Neural progenitor cell (in vitro differentiated cells): ENCODE data around the gene ATP8B3.

Source experiments
- EZH2 ChIP-seq: fragments of 200-600 bp; sonication (generic); IDR thresholded peaks from 2 replicates; pipeline ENCODE4 v1.6.1; 2017; ENCODE audit warnings: antibody characterized with exemption, mild to moderate bottlenecking, moderate library complexity
- TF ChIP-seq, protein P1 (sequence below): fragments of 200-600 bp; sonication (generic); IDR thresholded peaks from 2 replicates; pipeline ENCODE4 v1.5.1; 2017; ENCODE audit warnings: antibody characterized with exemption, mild to moderate bottlenecking

DNA sequence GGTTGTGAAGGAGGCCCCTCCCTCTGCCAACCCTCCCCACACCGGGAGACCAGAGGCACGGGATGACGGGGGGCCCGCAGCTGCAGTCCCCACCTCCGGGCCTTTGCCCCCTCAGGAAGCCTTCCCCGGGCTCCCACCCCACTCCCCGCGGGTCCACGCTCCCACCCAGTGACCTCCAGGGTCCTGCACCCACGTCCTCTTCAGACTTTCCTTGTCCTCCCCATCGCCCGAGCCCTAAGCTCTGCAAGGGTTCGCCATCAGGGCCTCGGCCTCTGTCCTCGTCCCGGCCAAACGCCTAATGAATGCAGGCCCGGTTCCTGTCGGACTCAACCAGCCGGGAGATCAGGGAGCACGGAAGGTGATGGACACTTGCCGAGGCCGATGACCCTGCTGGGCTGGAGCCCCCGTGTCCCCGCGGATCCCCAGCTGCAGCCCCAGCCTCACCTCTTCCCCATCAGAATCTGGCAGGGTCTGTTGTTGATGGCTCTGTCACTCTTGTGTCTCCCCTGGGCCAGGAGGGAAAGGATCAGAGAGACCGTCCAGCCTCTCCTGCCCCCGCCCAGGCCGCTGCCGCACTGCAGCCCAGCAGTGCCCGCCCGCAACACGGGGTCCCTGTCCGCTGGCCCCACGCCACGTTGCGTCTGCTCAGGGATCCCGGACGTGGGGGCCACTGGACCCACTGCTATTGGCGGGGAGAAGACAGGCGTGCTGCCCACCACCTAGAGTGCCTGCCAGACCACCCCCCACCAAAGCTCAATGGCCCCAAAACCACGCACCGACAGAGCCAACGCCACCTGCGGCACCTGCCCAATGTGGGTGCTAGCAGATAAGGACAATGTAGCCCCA, 5.7 kb downstream of the ATP8B3 start:
- TF ChIP-seq, protein P1, sequence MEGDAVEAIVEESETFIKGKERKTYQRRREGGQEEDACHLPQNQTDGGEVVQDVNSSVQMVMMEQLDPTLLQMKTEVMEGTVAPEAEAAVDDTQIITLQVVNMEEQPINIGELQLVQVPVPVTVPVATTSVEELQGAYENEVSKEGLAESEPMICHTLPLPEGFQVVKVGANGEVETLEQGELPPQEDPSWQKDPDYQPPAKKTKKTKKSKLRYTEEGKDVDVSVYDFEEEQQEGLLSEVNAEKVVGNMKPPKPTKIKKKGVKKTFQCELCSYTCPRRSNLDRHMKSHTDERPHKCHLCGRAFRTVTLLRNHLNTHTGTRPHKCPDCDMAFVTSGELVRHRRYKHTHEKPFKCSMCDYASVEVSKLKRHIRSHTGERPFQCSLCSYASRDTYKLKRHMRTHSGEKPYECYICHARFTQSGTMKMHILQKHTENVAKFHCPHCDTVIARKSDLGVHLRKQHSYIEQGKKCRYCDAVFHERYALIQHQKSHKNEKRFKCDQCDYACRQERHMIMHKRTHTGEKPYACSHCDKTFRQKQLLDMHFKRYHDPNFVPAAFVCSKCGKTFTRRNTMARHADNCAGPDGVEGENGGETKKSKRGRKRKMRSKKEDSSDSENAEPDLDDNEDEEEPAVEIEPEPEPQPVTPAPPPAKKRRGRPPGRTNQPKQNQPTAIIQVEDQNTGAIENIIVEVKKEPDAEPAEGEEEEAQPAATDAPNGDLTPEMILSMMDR: no peak
- TF ChIP-seq EZH2: no peak
